SIG-M5 treated with dmso at 0.1 percent for 504 hours (cell line): ENCODE measurements around the gene NRF1.
"Not testable (repeated sequence)": the region's sequence is repeated elsewhere in the genome, so short reads cannot be mapped to it uniquely, and the experiment has no call there.

Experiments
- DNase-seq: peaks from one replicate; lab custom pipeline; 2025; ENCODE audit not compliant: unreplicated experiment; lab: John Stamatoyannopoulos, UW

Gene NRF1

GRCh38 chr7:129606803-129607202, 4.7 kb upstream of the NRF1 start:
- DNase-seq, result peak; percentile 77

DNA sequence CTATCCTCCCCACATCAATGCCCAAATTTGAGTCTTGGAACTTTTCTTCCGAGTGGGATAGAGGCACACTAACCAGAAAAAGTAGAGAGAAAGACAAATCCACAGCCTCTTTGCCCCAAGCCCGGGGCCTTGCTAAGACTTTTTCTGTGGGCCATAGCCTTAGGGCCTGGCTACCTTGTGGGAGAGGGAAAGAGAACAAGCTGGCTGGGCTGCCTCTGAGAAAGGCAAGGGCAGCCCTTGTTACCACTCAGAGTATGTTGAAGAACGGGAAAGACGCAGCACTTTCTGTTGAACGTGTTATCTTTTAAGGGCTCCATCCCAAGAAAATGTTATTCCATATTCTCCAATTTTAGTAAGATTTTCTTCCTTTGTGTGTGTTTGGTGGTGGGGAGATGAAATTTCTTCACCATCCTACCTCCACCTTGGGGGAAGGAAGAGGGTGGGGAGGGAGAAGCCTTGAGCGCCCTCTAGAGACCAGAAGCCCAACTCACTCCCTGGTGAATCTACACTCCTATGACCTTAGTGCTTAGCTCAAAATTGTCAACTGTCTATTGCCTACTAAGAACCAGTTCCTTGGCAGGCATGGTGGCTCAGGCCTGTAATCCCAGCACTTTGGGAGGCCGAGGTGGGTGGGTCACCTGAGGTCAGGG, 3.9 kb upstream of the NRF1 start:
- DNase-seq, result peak; percentile 58

- no peak for DNase-seq
These were observed 1.9 kb upstream of the NRF1 start for GRCh38 chr7:129609666-129610065.

GRCh38 chr7:129610709-129611245, 743 bp upstream of the NRF1 start:
- no peak for DNase-seq

- DNase-seq, result peak; percentile 31
These were observed 844 bp downstream of the NRF1 start for GRCh38 chr7:129612112-129613015.

- DNase-seq, result no peak
These were observed 1.5 kb downstream of the NRF1 start for GRCh38 chr7:129613016-129613337.

- DNase-seq, result peak; percentile 81
These were observed 3.5 kb downstream of the NRF1 start for GRCh38 chr7:129615018-129615417.

- peak; percentile 36 for DNase-seq
These were observed 5.0 kb downstream of the NRF1 start for GRCh38 chr7:129616530-129616929.

DNA sequence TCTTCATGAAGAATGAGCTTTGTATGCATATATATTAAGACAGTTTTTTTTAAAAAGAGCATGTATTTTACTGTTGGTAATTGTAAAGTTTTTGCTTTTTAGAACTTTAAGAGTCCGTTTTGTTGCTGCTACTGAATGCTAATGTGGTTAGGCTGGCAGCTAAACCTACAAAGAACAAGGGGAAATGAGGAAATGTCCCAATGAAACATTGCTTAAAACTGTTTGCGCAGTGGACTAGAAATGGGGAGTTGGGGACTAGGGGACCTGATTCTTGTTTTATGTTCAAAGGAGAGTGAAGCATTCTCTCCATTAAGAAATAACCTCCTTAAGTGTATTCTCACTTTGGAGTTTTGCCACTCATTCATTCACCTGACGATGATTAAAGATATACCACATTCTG, 5.7 kb downstream of the NRF1 start:
- peak; percentile 61 for DNase-seq

GRCh38 chr7:129617652-129618051, 6.1 kb downstream of the NRF1 start:
- peak; percentile 14 for DNase-seq

GRCh38 chr7:129626896-129627295, 15.4 kb downstream of the NRF1 start:
- DNase-seq, result no peak

DNA sequence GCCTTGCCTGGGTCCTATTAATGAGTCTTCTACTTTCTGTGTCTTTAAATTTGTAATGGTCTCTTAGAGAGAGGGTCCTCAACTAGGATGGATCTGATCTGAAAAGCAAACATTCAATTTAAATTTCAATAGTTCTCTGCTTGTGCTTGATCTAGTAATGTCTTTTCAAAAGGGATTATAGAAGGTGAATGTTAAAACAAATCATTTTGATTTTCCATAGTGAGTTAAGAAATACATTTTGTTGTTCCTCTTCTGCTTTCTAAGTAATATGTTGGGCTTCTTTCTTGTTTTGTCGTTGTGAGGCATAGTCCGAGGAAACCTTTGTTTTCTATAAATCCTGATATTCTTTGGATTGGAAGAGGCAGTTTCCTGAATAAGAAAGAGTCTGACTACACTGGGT, 18.8 kb downstream of the NRF1 start:
- DNase-seq, result no peak

DNA sequence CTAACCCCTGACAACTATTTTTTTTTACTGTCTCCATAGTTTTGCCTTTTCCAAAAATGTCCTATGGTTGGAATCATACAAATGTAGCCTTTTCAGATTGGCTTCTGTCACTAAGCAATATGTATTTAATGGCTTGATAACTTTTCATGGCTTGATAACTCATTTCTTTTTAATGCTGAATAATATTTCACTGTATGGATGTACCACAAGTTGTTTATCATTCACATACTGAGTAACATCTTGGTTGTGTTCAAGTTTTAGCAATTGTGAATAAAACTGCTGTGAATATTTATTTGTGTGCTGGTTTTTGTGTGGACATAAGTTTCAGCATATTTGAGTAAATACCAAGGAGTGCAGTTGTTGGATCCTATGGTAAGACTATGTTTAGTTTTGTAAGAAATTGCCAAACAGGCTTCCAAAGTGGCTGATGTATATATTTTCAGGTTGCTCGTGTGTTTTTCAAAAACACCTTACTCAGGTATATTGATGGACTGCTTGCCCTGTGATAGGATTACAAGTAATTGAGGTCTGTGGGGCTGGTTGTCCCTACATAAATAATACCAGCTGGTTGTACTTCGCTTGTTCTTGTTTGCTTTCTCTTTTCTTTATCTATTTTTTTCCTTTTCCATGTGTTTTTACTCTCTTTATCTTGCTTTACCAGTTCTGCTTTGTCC, 23.0 kb downstream of the NRF1 start:
- DNase-seq, result no peak

GRCh38 chr7:129635300-129636029, 23.9 kb downstream of the NRF1 start:
- DNase-seq, result peak; percentile 73

DNA sequence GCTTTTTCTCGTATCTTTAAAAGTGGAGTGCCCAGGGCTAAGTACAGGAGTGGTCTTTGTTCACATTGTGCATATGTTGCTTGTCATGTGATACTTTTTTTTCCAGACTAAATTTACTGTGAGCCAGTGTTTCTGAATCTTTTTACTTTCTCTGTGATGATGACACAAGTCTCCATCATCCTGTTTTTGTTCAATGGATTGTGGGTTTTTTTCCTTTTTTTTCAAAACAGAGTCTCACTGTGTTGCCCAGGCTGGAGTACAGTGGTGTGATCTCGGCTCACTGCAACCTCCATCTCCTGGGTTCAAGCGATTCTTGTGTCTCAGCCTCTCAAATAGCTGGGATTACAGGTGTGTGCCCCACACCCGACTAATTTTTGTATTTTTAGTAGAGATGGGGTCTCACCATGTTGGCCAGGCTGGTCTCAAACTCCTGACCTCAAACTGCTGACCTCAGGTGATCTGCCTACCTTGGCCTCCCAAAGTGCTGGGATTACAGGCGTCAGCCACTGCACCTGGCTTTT, 24.6 kb downstream of the NRF1 start:
- not testable (repeated sequence) for DNase-seq

- DNase-seq, result no peak
These were observed 25.1 kb downstream of the NRF1 start for GRCh38 chr7:129636641-129637040.

- no peak for DNase-seq
These were observed 28.9 kb downstream of the NRF1 start for GRCh38 chr7:129640400-129640799.

DNA sequence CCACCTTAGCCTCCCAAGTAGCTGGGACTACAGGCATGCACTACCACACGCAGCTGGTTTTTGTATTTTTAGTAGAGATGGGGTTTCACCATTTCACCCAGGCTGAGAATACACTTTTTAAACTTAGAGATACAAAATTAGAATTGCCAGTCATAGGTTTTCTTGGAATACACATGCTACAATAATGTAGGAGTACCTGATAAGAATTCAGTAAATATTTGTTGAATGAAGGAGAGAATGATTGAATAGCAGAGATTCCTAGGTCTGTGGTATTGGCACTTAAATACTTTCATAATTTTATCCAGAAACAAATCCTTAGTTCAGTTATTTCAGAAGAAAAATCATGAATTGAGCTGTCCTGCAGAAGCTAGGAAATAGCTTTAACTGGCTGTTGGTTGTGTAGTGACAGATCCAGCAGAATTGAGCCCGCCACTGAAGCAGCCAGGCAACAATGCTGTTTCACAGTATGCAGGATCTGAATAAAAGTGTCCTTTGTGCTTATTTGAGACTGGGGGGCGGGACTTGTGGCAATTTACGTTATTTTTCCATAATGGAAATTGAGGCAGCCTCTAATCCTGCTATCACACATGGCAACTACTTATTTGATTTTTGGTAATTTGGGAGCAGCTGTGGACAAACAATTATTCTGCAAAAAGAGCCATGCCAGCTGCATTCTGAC, 31.5 kb downstream of the NRF1 start:
- DNase-seq, result no peak

GRCh38 chr7:129643550-129644170, 32.1 kb downstream of the NRF1 start:
- DNase-seq, result no peak
